Measurements from ENCODE around the gene GLUL.

DNA sequence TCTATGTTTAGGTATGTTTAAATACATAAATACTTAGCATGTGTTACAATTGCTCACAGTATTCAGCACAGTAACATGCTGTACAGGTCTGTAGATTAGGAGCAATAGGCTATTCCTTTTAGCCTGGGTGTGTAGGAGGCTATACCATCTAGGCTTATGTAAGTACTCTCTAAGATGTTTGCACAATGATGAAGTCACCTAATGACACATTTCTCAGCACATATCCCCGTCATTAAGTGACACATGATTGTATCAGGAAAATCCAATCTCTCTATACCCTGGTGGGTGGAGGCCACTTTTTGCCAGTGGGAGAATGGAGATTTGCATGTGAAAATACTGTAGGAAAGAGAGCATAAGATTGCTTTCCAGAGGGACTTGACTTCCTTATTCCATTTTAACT is 14.4 kb upstream of the GLUL start:
- TF ChIP-seq CTCF (IDR thresholded peaks at IDR 0.05 in 2 of 3, conservative IDR thresholded peaks at IDR 0.05 in 1 of 3; ENCODE audit: borderline replicate concordance in 1 of 3, insufficient read depth in 1 of 3, low read depth in 2 of 3, low read length in 2 of 3) (no peak), ZFX (IDR thresholded peaks at IDR 0.05) (no peak)
- TF ChIP-seq, protein P1, sequence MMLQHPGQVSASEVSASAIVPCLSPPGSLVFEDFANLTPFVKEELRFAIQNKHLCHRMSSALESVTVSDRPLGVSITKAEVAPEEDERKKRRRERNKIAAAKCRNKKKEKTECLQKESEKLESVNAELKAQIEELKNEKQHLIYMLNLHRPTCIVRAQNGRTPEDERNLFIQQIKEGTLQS (IDR thresholded peaks at IDR 0.05), result no peak
